Sigmoid colon (tissue), 7 donors: Measurements from ENCODE around the gene ITGA7. TPM values are rescaled to one million over a fixed set of nuclear protein-coding genes. Genes with fewer than 3 reads are reported as not detected.

Source experiments
- DNase-seq: peaks from one replicate; pipeline ENCODE4 v3.0.0-alpha.2; 2019
- H3K27ac ChIP-seq, 4 donors: fragments of 200-600 bp; sonication (generic); one replicate each; pipeline ENCODE4 v1.5.1; 2016 to 2019; ENCODE audit warnings: mild to moderate bottlenecking in 1 of 4
- H3K27me3 ChIP-seq, 3 donors: fragments of 200-600 bp; sonication (generic); one replicate each; pipeline ENCODE4 v1.5.1; 2019; ENCODE audit warnings: mild to moderate bottlenecking in 1 of 3
- H3K36me3 ChIP-seq, 4 donors: fragments of 200-600 bp; sonication (generic); one replicate each; pipeline ENCODE4 v1.5.1; 2016 to 2019
- H3K4me1 ChIP-seq, 4 donors: fragments of 200-600 bp; sonication (generic); one replicate each; pipeline ENCODE4 v1.5.1; 2017 to 2019
- H3K4me3 ChIP-seq, 4 donors: fragments of 200-600 bp; sonication (generic); one replicate each; pipeline ENCODE4 v1.5.1; 2017 to 2019; ENCODE audit warnings: mild to moderate bottlenecking in 2 of 4, moderate library complexity in 1 of 4
- H3K9me3 ChIP-seq, 4 donors: fragments of 200-600 bp in 3 of 4; sonication (generic) in 3 of 4; one replicate each; pipeline versions ENCODE4 v1.5.1 to v1.6.1; 2013 to 2019
- EP300 ChIP-seq, 4 donors: sonication (generic); formaldehyde crosslinking; IDR thresholded peaks; one replicate each; pipeline ENCODE4 v1.6.1; 2017; ENCODE audit warnings: antibody characterized with exemption in 4 of 4
- POLR2A ChIP-seq, 2 donors: fragments of 450-650 bp; IDR thresholded peaks; one replicate each; pipeline ENCODE4 v1.6.1; 2016; ENCODE audit warnings: antibody characterized with exemption in 2 of 2, mild to moderate bottlenecking in 2 of 2, moderate library complexity in 2 of 2
- POLR2AphosphoS5 ChIP-seq, 4 donors: sonication (generic); formaldehyde crosslinking; IDR thresholded peaks; one replicate each; pipeline ENCODE4 v1.6.1; 2017; ENCODE audit warnings: antibody characterized with exemption in 4 of 4
- WGBS, 2 donors: extraction: QIAGEN DNeasy Blood & Tissue Kit; methylation state at CpG; one replicate each; pipeline ENCODE4 v1.1.7; 2013; 5-methylcytosine and 5-hydroxymethylcytosine counted together
- intact Hi-C: fragments of 100-400 bp; cut with DNase I; formaldehyde crosslinking; loops from one replicate; pipeline ENCODE4 v1.15.1; 2023
- polyA plus RNA-seq, 3 donors: library from polyadenylated mRNA; stranded (reverse); fragments of 200-250 nt; gene quantifications; one replicate each; pipeline ENCODE4 v1.2.3, GENCODE V29; 2013
- total RNA-seq, 4 donors: library from RNA; depleted of rRNA; stranded (reverse); fragments of >200 nt; gene quantifications; one replicate each; pipeline ENCODE4 v1.1.0, GENCODE V29; 2016
- TF ChIP-seq, protein P1 (sequence below), 4 experiments: fragments of 450-650 bp in 3 of 4; fragments of 200-600 bp in 1 of 4; IDR thresholded peaks; one replicate each; pipeline ENCODE4 v1.5.1; 2016 to 2019; ENCODE audit warnings: antibody characterized with exemption in 4 of 4, mild to moderate bottlenecking in 3 of 4, moderate library complexity in 2 of 4
- donor health status: healthy with polysubstance abuse.
- donor health status: Bipolar disorder and iron deficiency.
- donor health status: healthy.

Gene ITGA7
- total and polyA plus RNA-seq, 7 donors, result 1.8 to 588 (median 66.6) TPM

- no peak for TF ChIP-seq EP300 (IDR thresholded peaks at IDR 0.05)
- TF ChIP-seq POLR2AphosphoS5 (IDR thresholded peaks at IDR 0.05), result no peak
- TF ChIP-seq, protein P1, sequence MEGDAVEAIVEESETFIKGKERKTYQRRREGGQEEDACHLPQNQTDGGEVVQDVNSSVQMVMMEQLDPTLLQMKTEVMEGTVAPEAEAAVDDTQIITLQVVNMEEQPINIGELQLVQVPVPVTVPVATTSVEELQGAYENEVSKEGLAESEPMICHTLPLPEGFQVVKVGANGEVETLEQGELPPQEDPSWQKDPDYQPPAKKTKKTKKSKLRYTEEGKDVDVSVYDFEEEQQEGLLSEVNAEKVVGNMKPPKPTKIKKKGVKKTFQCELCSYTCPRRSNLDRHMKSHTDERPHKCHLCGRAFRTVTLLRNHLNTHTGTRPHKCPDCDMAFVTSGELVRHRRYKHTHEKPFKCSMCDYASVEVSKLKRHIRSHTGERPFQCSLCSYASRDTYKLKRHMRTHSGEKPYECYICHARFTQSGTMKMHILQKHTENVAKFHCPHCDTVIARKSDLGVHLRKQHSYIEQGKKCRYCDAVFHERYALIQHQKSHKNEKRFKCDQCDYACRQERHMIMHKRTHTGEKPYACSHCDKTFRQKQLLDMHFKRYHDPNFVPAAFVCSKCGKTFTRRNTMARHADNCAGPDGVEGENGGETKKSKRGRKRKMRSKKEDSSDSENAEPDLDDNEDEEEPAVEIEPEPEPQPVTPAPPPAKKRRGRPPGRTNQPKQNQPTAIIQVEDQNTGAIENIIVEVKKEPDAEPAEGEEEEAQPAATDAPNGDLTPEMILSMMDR (IDR thresholded peaks at IDR 0.05), result no peak
- no peak for TF ChIP-seq POLR2A (IDR thresholded peaks at IDR 0.05)
- intact Hi-C loops, result no loop called here
- H3K9me3 ChIP-seq, result no peaks in the 10 kb centered on the region
- peaks cover 0 to 43% (median 31%) of the 10 kb centered on the region in 4 donors for H3K4me1 ChIP-seq
- H3K4me3 ChIP-seq, result no peak overlapping the region
- peak overlapping the region in 3 of 4 donors; percentile 37 to 100 (median 100) for H3K27ac ChIP-seq
- H3K36me3 ChIP-seq, result peaks cover 24 to 84% (median 48%) of the 10 kb centered on the region in 4 donors
- no peaks in the 10 kb centered on the region for H3K27me3 ChIP-seq
- 92 to 93% methylated on average over 16 of the region's 16 CpGs for WGBS, 2 donors
- peak; percentile 64 for DNase-seq
Measured at GRCh38 chr12:55698241-55698955, 9.3 kb downstream of the ITGA7 start.

GRCh38 chr12:55697686-55698085 lies 10.0 kb downstream of the ITGA7 start:
- WGBS, 2 donors, result 88 to 90% methylated on average over 7 of the region's 7 CpGs
- Histone ChIP-seq H3K27ac (peak overlapping the region in 1 of 4 donors; percentile 100), H3K36me3 (peaks cover 31 to 90% (median 54%) of the 10 kb centered on the region in 4 donors), H3K9me3 (no peaks in the 10 kb centered on the region), H3K4me1 (peaks cover 0 to 36% (median 25%) of the 10 kb centered on the region in 4 donors), H3K4me3 (no peak overlapping the region), H3K27me3 (no peaks in the 10 kb centered on the region)
- DNase-seq, result peak; percentile 61
- TF ChIP-seq POLR2A (IDR thresholded peaks at IDR 0.05) (no peak), POLR2AphosphoS5 (IDR thresholded peaks at IDR 0.05) (no peak), EP300 (IDR thresholded peaks at IDR 0.05) (no peak)
- TF ChIP-seq, protein P1 (IDR thresholded peaks at IDR 0.05), result no peak
- intact Hi-C loops, result no loop called here

DNA sequence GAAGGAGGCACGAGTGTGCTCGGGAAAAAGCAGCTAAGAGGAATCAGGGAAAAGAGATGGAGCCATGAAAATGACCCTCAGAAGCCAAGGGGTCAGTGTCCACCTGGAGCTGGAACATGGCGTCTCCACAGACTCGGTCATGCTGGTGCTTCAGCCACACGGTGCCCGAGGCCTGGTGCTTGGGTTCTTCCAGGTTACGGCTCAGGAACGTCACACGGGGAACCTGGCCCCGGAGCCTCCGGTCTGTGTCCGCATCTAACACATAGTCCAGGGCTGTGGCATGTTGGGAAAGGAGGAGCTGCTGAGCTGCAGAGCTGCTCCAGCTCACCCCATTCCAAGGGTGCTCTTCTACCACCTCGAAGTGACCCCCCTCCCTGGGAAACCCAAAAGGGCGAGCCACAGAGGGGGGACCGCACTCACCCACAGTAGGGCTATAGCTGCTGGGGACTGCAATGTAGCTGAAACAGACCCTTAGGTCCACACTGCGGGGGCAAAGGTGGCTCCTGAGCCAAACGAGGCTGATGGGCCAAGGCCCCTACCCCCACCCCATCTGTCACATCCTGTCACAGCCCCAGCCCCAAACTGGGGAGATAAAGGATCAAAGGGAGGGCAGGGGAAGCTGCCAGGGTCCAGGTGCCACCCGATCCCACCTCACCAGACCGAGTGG lies 10.8 kb downstream of the ITGA7 start:
- no peak for TF ChIP-seq POLR2AphosphoS5 (IDR thresholded peaks at IDR 0.05)
- TF ChIP-seq, protein P1 (IDR thresholded peaks at IDR 0.05), result no peak
- TF ChIP-seq POLR2A (IDR thresholded peaks at IDR 0.05), result no peak
- no peak for TF ChIP-seq EP300 (IDR thresholded peaks at IDR 0.05)
- DNase-seq, result peak; percentile 57
- peaks cover 35 to 92% (median 60%) of the 10 kb centered on the region in 4 donors for H3K36me3 ChIP-seq
- no peak overlapping the region for H3K4me3 ChIP-seq
- 85 to 87% methylated on average over 19 of the region's 19 CpGs for WGBS, 2 donors
- H3K9me3 ChIP-seq, result no peaks in the 10 kb centered on the region
- H3K27me3 ChIP-seq, result no peaks in the 10 kb centered on the region
- H3K27ac ChIP-seq, result peak overlapping the region in 1 of 4 donors; percentile 21
- intact Hi-C loops, result no loop called here
- peaks cover 0 to 31% (median 19%) of the 10 kb centered on the region in 4 donors for H3K4me1 ChIP-seq

- TF ChIP-seq POLR2AphosphoS5 (IDR thresholded peaks at IDR 0.05) (no peak), EP300 (IDR thresholded peaks at IDR 0.05) (no peak), POLR2A (IDR thresholded peaks at IDR 0.05) (no peak)
- TF ChIP-seq, protein P1 (IDR thresholded peaks at IDR 0.05), result no peak
- intact Hi-C loops, result no loop called here
- no peak overlapping the region for H3K4me3 ChIP-seq
- H3K9me3 ChIP-seq, result no peaks in the 10 kb centered on the region
- DNase-seq, result peak; percentile 53
- H3K4me1 ChIP-seq, result peaks cover 0 to 23% (median 11%) of the 10 kb centered on the region in 4 donors
- H3K36me3 ChIP-seq, result peaks cover 35 to 96% (median 66%) of the 10 kb centered on the region in 4 donors
- H3K27ac ChIP-seq, result peak overlapping the region in 2 of 4 donors; percentile 21 to 22
- H3K27me3 ChIP-seq, result no peaks in the 10 kb centered on the region
- whole genome bisulfite sequencing, 2 donors, result 87 to 93% methylated on average over 6 of the region's 6 CpGs
Measured at GRCh38 chr12:55696141-55696540, 11.6 kb downstream of the ITGA7 start.
